ENCODE results near the gene C19orf67.

- TF ChIP-seq REST (IDR thresholded peaks at IDR 0.05; ENCODE audit: insufficient read depth in 1 of 2, low read depth in 2 of 2, low read length in 1 of 2): no peak
- TF ChIP-seq POLR2AphosphoS5 (IDR thresholded peaks at IDR 0.05; ENCODE audit: low read depth, low read length): no peak
These were observed 30.2 kb upstream of the C19orf67 start for GRCh38 chr19:14115756-14116155.

All from Panc1 (cell line).